Astrocyte (in vitro differentiated cells and primary cell): ENCODE results near the gene MRPL1.
"Not testable (repeated sequence)": the region's sequence is repeated elsewhere in the genome, so short reads cannot be mapped to it uniquely, and the experiment has no call there.

Source experiments
- EZH2 ChIP-seq: IDR thresholded peaks from 2 replicates; pipeline ENCODE4 v1.6.1; 2012; ENCODE audit warnings: mild to moderate bottlenecking, low read length, inconsistent platforms; ENCODE audit not compliant: insufficient read depth
- TF ChIP-seq, protein P1 (sequence below): IDR thresholded peaks from 2 replicates; pipeline ENCODE4 v1.5.1; 2011; ENCODE audit warnings: low read depth, mild to moderate bottlenecking, inconsistent platforms, low read length, moderate library complexity; ENCODE audit not compliant: insufficient read depth

DNA sequence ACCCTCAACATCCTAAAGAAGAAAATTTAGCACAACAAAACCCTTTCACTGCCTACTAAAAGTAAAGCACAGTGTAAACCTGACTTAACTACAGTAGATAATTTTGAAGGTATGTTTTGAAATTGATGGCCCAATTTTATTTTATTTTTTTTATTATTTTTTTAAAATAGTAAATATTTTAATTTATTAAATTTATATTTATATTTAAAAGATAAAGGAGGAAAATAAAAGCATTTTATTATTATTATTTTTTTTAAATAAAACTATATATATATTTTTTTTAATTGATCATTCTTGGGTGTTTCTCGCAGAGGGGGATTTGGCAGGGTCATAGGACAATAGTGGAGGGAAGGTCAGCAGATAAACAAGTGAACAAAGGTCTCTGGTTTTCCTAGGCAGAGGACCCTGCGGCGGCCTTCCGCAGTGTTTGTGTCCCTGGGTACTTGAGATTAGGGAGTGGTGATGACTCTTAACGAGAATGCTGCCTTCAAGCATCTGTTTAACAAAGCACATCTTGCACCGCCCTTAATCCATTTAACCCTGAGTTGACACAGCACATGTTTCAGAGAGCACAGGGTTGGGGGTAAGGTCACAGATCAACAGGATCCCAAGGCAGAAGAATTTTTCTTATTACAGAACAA, 120.4 kb downstream of the MRPL1 start:
- TF ChIP-seq, protein P1, sequence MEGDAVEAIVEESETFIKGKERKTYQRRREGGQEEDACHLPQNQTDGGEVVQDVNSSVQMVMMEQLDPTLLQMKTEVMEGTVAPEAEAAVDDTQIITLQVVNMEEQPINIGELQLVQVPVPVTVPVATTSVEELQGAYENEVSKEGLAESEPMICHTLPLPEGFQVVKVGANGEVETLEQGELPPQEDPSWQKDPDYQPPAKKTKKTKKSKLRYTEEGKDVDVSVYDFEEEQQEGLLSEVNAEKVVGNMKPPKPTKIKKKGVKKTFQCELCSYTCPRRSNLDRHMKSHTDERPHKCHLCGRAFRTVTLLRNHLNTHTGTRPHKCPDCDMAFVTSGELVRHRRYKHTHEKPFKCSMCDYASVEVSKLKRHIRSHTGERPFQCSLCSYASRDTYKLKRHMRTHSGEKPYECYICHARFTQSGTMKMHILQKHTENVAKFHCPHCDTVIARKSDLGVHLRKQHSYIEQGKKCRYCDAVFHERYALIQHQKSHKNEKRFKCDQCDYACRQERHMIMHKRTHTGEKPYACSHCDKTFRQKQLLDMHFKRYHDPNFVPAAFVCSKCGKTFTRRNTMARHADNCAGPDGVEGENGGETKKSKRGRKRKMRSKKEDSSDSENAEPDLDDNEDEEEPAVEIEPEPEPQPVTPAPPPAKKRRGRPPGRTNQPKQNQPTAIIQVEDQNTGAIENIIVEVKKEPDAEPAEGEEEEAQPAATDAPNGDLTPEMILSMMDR: not testable (repeated sequence)
- not testable (repeated sequence) for TF ChIP-seq EZH2
